C4-2B (cell line): ENCODE measurements around the gene MTA1.

Experiments used
- H3K27ac ChIP-seq: fragments of 450-650 bp; 2 replicates; pipeline ENCODE4 v1.5.1; 2017
- ZFX ChIP-seq: fragments of 450-650 bp; IDR thresholded peaks from 2 replicates; pipeline ENCODE4 v1.6.1; 2017
- TF ChIP-seq, protein P1 (sequence below): fragments of 450-650 bp; conservative IDR thresholded peaks from 2 replicates; pipeline ENCODE4 v1.5.1; 2017; ENCODE audit warnings: mild to moderate bottlenecking

MTA1 gene

DNA sequence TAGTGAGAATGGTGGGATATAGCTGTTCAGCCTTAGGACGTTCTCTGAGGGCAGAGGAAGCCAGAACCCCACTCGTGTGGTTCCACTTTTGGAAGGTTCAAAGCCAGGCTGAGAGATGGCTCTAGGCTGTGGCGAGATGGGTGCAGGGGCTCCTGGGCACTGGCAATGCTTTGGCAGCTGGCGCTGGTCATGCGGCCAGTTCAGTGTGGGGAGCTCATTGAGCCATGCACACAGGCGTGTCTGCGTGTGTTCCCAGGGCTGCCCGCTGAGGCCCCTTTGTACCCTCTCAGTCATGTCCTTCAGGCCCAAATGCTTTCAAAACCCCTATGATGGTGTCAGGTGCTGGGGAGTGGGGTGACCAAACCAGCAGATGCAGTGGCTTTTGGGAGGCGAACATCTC lies 19.6 kb upstream of the MTA1 start:
- no peak overlapping the region; the same call in 1 of the 2 replicates for H3K27ac ChIP-seq
- TF ChIP-seq ZFX = no peak
- TF ChIP-seq, protein P1, sequence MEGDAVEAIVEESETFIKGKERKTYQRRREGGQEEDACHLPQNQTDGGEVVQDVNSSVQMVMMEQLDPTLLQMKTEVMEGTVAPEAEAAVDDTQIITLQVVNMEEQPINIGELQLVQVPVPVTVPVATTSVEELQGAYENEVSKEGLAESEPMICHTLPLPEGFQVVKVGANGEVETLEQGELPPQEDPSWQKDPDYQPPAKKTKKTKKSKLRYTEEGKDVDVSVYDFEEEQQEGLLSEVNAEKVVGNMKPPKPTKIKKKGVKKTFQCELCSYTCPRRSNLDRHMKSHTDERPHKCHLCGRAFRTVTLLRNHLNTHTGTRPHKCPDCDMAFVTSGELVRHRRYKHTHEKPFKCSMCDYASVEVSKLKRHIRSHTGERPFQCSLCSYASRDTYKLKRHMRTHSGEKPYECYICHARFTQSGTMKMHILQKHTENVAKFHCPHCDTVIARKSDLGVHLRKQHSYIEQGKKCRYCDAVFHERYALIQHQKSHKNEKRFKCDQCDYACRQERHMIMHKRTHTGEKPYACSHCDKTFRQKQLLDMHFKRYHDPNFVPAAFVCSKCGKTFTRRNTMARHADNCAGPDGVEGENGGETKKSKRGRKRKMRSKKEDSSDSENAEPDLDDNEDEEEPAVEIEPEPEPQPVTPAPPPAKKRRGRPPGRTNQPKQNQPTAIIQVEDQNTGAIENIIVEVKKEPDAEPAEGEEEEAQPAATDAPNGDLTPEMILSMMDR = no peak

DNA sequence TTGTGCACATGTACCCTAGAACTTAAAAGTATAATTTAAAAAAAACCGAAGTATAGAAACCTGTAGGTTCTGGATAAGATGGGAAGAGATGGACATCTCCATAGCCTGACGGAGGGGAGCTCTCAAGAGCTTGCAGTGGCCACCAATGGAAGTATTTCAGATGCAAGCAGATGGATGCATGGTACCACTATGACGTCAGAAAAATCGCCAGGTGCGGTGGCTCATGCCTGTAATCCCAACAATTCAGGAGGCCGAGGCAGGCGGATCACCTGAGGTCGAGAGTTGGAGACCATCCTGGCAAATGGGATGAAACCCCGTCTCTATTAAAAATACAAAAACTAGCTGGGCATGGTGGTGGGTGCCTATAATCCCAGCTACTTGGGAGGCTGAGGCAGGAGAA lies 17.9 kb upstream of the MTA1 start:
- TF ChIP-seq, protein P1 = no peak
- TF ChIP-seq ZFX = no peak

DNA sequence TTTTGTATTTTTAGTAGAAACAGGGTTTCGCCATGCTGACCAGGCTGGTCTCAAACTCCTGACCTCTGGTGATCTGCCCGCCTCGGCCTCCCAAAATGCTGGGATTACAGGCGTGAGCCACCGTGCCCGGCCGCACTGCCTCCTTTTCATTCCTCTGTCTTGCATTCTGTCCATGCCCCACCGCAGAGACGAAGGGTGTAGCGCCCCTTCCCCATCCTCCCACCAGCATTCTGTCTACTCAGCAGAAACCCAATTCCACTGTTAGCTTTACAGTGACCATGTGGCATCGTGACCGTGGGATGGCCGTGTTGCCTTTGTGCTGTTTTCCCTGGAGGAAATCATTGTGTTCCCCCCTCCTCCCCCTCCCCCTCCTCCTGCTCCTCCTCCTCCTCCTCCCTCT lies 11.0 kb upstream of the MTA1 start:
- H3K27ac ChIP-seq = no peak overlapping the region
- no peak for TF ChIP-seq ZFX
- TF ChIP-seq, protein P1 = no peak

More for the DNA sequence above, 17.9 kb upstream of the MTA1 start:
- H3K27ac ChIP-seq = no peak overlapping the region

DNA sequence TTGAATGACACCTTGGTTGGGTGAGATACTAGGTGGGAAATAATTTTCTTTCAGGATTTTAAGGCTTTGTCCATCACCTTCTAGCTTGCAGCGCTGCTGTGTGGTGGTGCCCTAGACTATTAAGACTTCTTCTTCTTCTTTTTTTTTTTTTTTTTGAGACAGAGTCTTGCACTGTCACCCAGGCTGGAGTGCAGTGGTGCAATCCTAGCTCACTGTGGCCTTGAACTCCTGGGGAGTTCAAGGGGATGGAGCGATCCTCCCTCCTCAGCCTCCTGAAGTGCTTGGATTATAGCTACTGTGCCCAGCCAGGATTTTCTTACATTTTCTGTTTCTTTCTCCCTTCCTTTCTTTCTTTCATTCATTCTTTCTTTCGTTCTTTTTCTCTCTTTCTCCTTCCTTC lies 10.3 kb upstream of the MTA1 start:
- no peak for TF ChIP-seq ZFX
- TF ChIP-seq, protein P1 = no peak
- H3K27ac ChIP-seq = no peak overlapping the region

DNA sequence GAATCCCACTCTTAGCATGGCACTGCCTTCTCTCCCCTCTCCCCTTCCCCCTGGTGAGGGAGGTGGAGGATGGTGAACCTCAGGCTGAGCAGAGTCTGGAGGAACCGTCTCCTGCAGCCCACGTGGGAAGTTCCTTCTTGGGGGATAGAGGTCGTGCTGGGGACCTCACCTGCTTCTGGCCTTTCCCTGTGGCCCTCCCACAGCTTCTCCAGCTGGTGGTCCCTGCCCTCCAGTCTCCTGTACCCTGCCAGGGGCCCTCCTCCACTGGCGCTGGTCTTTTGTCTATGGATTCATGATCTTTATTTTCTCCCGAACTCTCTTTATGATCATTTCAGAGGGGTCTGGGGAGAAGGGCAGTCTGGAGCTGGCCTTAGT lies 9.0 kb upstream of the MTA1 start:
- TF ChIP-seq ZFX = no peak
- TF ChIP-seq, protein P1 = no peak
- H3K27ac ChIP-seq = peak overlapping the region; percentile 5; the same call in 1 of the 2 replicates

DNA sequence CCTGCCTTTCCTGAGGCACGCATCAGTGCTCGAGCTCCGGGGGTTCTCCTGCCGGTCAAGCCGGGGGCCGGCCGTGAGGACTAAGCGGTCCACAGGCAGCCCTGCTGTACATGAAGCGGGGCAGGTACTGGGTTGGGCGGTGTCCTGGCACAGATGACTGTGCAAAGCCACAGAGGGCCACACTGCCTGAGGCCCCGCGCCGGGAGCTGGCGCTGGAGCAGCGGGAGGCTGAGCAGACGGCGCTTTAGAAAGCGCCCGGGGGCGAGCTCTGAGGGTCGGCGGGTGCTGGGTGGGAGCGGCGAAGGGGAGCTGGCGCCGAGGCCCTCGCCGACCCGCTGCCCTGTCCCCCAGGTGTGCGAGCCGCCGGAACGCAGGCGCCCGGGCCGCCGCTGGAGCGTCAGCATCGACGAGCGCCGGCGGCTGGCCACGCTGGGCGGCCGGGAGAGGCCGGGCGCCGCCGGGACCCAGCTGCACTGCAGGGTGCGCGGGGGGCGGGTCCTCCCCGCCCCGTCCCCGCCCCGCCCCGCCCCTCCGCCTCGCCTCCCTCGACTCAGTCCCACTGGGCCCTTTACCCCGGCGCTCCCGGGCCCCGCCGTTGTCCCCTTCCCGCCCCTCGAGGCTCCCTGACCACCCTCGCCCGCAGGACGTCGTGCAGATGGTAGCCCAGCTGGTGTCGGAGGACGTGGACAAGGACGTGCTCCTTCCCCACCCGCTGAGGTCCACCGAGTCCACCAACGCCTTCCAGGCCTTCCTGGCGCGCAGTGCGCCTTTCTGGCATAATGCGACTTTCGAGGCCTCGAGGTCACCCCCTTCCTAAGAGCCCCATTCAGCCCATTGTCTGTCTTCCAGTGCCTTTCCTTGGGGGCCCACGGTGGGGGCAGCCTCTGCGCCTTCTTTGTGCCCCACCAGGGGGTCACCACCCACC lies 8.3 kb upstream of the MTA1 start:
- peak overlapping the region; percentile 5; the same call in 1 of the 2 replicates for H3K27ac ChIP-seq

More for the DNA sequence above, 8.3 kb upstream of the MTA1 start:
- no peak for TF ChIP-seq ZFX
- TF ChIP-seq, protein P1 = no peak
